CD4-positive, alpha-beta T cell treated with Interleukin-4 for 1 hour (primary cell): ENCODE results near the gene RNF126.
A peak's percentile ranks its signal among the peaks of the same experiment; 100 is the strongest.

ENCODE experiments used
- DNase-seq, 2 donors: peaks; one replicate each; pipeline ENCODE4 v3.0.0-alpha.2; 2020 to 2022

RNF126 gene

DNA sequence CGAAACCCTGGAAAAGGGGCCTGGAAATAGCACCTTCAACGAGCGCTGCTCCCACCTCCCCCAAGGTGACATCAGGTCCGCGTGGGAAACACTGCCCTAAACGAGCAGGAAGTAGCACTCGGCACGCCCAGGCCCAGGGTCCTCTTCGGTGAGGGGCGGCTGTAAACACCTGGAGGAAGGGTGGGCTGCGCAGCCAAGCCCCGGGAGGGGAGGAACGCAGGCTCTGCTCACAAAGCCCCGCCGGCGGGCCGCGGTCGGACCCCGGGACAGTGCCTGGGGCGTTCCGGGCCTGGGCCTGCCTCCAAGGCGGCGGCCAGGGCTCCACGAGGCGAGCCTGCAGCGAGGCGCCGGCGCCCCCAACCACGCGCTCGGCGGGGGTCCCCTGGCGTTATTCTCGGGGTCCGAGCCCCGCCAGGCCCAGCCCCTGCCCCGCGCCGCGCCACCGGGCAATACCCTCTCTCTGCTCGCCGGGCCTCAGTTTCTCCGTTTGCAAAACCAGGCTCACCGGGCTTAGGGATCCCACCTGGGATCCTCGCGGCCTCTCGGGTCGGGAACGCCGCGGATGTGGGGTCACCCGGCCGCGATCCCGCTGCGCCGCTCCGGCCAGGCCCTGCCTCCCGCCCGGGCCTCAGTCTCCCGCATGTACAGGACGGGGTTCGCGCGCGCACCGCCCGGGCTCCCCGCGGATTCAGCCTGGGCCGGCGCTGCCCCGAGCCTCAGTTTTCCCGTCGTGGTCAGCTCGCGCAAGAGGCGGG lies 630 bp downstream of the RNF126 start:
- peak; percentile 61 to 74 for DNase-seq

- DNase-seq, result peak; percentile 74 to 75
Measured at GRCh38 chr19:661427-662196, 1.4 kb downstream of the RNF126 start.

- DNase-seq, result no peak
Measured at GRCh38 chr19:660793-661426, 2.1 kb downstream of the RNF126 start.

- peak; percentile 67 to 79 for DNase-seq
Measured at GRCh38 chr19:658916-659839, 3.8 kb downstream of the RNF126 start.

DNA sequence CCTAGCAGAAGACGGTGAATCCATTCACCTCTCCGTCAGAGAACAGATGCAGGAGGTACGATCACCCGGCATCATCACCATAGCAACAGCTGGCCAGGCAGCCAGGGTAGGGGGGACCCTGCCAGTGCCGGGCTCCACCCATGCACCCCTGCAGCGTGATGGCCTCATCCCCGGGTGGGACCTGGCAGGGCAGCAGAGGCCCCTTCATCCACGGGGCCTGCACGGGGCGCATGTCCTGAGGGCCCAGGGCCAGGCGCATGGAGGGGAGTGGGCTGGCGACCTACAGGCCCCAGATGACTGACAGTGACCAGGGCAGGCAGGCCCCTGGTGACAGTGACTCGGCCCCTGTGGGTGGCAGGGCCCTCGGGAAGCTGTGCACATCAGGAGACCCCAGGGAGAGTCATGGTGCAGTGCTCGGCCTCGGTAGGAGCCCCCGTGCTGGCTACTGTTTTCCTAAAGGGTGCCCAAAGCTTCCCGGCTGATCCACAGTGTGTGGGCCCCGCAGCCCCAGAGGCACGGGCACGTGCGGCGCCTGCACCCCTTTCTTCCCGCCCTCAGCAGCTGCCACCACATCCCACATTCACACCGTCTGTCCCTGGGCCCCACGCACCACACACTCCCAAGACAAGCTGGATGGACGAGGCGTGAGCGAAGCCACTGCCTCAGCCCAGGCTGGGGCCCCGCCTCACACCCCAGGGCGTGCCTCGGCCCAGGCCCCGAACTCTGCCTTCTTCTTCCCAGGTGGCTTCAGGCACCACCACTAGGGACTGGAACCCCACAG lies 4.8 kb downstream of the RNF126 start:
- DNase-seq, result no peak

DNA sequence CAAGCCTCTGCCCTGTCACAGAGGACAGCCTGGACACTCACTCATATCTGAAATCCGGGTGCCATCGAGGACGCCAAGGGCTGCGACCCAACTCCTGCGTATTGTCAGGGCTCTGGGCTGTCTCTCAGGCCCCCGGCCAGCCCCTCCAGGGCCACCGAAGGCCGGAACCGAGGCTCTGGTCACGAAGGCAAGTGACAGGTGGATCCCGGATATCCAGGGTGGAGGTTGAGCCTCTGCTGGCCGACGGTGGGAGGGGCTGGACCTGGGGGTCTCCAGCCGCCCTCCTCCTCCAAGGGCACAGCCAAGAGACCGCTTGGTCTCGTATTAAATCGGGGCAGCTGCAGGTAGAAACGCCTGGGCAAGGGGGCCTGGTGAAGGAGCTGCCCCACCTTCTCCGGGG lies 5.4 kb downstream of the RNF126 start:
- DNase-seq, result no peak

DNA sequence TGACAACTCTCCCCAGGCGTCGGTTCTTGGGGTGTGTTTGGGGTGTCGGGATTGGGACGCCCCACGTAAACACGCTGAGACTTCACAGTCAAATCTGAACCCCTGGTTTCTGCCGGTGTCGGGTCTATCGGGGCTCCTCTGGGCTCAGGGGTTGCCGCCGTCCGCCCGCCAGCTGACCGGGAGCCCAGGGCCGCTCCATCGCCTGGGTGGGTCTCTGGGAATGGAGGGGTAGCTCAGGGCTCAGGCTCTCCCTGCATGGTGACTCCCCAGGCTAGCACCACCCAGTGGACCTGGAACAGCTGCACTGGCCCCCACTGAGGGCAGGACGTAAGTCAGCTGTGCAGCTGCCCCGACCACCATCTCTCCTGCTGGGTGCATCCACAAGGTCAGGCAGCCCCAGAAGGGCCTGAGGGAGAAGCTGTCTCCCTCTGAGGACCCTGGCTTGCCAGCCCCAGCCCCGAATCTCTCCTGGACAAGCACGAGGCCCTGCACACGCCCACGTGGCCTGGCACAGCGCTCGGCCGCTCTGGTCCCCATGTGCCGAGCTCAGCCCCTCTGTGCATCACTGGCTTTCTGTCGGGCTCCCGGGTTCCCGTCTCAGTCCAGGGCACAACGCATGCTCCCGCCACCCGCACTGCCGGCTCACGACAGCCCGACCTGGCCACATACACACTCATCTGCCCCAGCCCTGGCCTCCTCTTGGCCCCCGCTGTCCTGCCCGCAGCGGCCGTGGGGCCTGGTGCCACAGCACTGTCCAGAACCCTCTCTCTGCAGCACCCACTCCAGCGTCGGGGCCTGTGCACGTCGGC lies 6.1 kb downstream of the RNF126 start:
- DNase-seq, result no peak

DNA sequence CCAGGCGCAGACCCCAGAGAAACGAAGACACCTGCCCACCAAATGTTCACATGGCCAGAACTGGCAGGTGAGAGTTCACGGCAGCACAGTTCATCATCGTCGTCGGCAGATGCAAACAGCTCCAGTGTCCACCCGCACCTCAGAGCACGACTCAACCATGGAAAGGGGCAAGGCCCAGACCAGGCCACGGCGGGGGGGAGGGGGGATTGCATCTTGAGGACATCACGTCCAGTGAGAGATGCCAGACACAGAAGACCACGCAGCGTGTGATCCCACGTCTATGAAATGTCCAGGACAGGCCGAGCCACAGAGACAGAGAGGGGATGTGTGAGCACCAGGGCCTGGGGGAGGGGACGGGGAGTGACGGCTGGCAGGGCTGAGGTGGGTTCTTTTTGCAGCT lies 7.3 kb downstream of the RNF126 start:
- no peak for DNase-seq

DNA sequence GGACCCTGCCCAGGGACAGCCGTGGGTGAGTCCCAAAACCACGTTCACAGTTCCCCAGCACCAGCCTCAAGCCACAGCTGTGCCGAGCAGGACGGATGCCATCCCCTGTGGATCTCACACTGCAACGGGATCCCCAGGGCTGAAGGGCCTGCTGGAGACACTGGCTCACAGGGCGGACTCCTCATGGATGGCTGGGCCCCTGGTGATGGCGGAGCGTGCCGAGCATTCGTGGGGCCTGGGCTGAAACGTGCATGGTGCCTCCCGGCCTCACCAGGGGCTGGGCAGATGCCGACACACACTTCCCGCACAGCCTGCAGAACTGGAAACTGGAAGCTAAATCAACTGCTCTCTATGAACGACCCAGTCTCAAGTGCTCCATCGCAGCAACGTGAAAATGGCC lies 9.6 kb downstream of the RNF126 start:
- DNase-seq, result no peak

DNA sequence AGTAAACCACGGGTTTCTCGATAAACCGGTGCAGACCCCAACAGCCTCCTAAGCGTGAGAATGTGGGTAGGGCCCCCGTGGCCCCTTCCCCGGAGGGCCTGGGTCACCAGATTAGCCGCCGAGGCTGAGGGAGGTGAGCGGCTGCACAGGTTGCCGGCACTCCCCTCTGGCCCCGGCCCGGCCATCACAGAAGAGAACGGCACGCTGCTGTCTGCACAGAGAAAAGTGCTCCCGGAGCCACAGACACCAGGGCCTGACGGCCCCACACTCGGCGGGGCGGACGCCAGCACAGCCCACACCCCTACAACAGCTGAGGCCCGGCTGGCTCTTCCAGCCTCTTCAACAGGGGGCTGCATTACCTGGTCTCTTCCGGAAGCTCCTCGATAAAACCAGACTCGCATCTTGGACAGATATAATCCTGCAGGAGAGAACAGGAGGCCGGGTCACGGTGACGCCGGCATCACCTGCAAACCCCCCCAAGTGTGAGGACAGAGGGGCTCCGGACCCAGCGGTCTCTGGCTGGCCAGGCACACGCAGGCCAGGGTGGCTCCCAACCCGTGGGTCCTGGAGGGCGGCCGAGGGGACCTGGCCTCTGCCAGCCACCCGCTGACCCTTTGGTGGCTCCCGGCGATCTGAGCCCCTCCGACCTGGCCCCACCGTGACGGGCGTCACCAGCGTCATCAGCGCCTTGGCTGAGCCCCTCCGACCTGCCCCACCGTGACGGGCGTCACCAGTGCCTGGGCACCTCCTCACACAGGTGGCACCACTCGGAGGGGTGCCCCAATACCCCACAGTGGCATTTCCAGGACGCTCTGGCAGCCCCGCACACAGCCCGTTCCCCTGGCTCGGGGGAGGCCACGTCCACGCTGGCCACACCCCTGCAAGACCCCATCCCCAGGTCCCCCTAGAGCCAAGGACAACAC lies 10.3 kb downstream of the RNF126 start:
- DNase-seq, result no peak

- no peak for DNase-seq
Measured at GRCh38 chr19:651991-652390, 11.0 kb downstream of the RNF126 start.

DNA sequence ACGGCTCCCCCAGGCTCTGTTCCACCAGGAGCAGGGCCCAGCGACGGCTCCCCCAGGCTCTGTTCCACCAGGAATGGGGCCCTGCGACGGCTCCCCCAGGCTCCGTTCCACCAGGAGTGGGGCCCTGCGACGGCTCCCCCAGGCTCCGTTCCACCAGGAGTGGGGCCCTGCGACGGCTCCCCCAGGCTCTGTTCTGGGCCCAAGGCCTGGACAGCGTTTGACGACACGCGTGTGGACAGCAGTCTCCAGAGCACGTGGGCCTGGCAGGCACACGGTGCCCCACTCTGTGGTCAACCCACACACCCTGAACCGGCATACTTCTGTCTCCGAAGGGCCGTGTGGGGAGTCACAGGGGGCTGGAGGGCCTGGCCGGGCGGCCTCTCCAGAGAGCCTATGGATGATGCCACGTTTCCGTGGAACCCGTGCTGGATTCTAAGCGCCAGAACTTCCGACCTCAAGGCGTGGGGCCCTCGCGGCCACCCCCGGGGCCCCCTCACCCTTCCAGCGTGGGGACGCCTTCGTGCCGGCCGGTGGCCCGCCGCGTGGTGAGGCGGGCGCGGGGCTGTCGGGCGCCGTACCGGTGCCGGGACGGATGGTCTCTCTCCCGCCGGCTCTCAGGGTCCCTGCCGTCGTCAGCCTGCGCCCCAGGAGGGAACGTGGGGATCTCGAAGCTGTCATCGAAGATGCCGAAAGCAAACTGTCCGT lies 11.7 kb downstream of the RNF126 start:
- no peak for DNase-seq

DNA sequence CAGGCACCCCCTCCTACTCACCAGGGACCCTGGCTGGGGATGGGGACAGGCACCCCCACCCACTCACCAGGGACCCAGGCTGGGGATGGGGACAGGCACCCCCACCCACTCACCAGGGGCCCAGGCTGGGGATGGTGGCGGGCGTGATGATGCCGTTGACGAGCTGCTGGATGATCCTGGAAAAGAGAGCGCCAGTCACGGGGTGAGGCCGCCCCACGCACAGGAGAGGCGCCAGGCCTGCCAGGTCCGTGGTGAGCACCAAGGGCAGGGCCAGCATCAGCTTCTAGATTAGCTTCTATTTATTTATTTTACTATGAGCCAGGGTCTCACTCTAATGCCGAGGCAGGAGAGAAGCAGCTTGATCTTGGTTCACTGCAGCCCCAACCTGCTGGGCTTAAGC lies 12.9 kb downstream of the RNF126 start:
- DNase-seq, result no peak

DNA sequence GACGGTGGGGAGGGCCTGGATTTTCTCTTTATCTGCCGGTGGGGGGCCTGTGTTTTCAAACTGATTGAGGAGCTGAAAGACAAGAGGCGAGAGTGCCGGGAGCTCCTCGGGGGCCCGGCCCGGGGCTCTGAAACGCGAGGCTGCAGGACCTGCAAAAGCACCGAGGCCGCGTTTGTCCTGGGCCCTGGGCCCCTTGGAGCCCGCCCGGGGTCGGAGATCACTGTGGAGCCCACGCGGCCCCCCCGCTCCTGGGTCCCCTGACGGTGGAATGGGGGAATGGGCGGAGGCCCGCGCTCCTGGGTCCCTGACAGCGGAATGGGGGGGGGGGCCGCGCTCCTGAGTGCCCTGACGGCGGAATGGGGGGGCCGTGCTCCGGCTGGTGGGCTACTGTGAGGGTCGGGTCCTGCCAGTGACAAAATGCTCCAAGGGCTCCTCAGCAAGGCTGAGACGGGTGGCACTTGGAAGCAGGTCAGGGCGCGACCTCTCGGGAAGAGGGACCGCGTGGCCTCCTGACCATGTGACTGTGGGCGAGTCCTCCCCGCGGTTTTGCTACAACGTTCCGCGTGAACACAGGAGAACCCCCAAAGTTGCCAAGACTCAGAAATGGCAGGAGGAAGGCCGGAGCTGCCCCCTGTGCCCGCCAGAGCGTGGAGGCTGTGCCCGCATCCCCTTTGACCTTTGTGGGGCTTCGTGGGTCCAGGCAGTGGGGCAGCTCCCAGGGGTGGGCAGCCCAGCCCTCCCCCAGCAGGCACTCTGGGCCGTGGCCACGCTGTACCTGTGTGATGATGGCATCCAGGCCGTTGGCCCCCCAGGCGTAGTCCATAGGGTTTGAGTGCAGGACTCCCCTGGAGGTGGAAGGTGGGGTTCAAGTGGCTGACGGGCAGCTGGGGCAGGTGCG lies 13.9 kb downstream of the RNF126 start:
- no peak for DNase-seq

DNA sequence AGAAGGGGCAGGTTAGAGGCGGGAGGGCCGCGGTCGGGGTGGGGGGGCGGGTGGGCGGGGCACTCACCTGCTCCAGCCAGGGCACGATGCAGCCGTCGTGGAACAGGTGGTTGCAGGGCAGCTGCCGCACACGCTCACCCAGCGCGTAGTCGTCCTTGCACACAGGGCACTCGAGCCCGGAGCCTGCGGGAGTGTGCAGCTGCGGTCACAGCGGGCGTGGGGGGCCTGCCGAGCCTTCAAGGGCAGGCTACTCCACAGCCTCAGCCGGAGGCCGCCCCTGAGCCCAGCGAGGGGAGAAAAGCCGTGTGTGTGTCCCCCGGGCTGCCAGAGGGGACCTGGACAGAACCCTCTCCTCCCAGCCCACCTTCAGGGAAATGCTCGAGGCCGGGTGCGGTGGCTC lies 14.7 kb downstream of the RNF126 start:
- no peak for DNase-seq

DNA sequence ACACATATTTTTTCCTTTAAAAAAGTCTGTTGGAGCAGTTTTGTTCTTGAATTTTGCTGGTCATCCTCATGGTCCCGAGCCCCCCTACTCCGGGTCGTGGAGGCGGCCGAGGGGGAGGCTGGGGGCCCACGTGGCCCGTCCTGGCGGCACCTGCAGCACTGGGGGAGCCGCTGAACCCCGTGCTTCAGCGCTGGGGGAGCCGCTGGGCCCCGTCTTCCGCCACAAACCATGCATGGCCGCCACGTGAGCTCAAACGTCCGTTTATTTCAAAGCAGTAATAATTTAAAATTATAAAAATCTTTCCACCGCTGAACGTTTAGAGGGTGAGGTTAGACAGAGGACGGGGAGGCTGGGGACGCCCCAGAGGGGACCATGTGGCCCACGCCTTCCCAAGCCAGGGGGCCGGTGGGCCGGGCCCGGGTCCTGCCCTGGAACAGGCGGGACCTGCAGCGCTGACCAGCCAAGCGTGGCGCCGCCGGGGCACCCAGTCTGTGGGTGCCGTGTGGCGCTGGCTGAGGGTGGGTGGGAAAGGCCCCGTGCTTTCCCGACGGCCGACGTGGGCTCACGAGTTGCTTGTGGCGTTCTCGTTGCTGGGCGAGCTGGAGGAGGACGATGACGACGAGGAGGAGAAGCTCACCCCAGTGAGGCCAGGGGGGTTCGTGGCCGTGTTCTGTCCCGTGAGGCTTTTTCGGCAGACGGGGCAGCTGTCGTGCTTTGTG lies 15.3 kb downstream of the RNF126 start:
- no peak for DNase-seq

GRCh38 chr19:646779-647565 lies 16.0 kb downstream of the RNF126 start:
- DNase-seq, result no peak
